ENCODE measurements around the gene SLC6A5.

The SLC6A5 gene

GRCh38 chr11:20627026-20627425, 27.6 kb downstream of the SLC6A5 start:
- DNase-seq = no peak

- no peak for DNase-seq
These were observed 28.3 kb downstream of the SLC6A5 start for GRCh38 chr11:20627701-20628100.

DNA sequence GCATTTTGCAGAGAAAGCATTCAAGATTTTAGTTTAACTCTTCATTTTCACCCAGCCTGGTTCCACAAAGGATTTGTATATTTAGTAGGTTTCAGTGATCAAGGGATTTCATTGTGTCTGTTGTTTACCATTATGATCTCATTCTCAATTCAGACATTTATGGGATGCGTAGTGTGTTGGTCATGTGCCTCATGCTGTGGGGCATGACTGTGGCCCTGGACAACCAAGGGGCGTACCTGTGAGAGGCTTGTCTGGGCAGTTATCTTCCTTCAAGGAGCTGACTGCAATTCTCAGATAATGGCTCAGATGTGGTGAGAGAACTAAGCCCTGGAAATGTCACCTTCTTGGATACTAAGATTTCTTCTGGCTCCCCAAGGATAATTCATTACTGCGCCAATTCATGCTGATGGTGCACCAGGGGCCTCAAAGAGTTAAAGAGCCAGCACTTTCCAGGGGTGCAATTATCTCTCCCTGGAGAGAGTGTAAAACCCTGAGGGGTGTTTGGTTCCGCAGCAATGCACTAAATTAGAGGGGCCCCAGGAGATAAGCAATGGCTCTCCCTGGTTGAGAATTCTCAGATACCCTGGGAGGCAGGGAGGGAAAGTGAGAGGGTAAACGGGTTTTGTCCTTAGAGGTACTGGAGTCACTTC, 32.2 kb downstream of the SLC6A5 start:
- DNase-seq = no peak

DNA sequence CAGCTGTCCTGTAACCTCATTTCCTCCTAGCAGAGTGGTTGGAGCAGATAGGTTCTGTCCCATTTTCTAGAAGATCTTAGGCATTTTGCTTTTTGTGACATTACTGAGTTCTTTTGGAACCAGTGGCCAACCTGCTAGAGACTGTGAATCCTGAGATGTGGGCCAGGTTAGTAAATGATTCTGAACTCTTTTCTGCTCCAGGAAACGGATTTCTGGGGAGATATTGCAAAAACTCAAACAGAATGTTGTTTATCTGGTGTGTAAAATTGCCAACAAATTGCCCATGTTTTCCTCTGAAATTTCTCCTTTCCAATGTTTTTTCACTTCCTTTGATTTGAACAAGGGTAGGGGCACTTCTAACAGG, 32.7 kb downstream of the SLC6A5 start:
- DNase-seq = no peak

DNA sequence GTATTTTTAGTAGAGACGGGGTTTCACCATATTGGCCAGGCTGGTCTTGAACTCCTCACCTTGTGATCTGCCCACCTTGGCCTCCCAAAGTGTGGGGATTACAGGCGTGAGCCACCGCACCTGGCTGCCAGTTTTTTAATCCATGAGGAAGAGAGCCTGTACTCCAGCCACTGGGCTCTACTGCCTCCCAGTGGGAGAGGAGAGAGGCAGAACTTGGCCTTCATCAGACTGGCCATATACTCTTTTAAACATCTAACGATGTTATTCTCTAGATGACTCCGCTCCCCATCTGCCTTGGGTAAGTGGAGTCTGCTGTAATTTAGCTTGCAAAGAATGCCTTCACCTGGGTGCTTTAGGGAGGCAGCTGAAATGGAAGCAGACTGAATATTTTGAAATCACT, 34.6 kb downstream of the SLC6A5 start:
- DNase-seq = no peak

DNA sequence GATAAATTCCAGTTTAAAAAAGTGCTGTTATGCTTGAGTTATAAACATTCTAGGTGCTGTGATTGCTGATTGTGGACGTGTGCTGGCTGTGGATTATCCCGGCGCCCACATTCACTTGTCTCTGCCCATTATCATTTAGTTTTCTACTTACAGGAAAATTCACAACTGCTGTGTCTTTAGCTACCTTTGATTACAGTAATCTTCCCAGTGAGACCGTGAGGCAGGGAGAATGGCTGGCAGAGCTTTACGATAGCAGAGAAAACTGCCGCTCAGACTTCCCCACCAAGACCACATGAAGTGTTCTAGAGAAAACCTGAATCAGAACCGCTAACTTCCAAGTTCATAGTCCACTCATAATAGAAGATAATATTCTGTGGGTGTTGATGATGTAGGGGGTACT, 35.4 kb downstream of the SLC6A5 start:
- no peak for DNase-seq

GRCh38 chr11:20638074-20638473, 38.7 kb downstream of the SLC6A5 start:
- no peak for DNase-seq

GRCh38 chr11:20639688-20640087, 40.3 kb downstream of the SLC6A5 start:
- no peak for DNase-seq

DNA sequence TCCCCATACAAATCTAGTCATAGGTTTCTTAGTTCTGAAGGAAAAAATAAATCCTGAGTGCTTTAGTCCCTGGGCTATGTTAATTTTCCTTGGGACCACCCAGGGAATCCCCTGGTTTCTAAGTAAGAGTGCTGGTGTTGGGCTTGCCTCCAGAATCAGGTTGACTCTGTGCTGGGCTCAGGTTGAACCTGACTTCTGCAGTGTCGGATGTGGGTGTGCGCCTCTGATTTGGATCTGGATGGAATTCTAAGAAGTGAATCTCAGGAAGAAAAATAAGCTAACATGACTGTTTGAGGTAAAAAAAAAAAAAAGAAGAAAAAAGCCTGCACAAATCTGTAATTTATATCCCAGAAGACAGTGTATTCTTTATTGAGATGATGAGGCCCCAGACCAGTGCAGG, 41.0 kb downstream of the SLC6A5 start:
- no peak for DNase-seq

- DNase-seq = no peak
These were observed 45.0 kb downstream of the SLC6A5 start for GRCh38 chr11:20644360-20644759.

GRCh38 chr11:20647976-20648565, 48.7 kb downstream of the SLC6A5 start:
- peak; percentile 25 to 36 for DNase-seq

DNA sequence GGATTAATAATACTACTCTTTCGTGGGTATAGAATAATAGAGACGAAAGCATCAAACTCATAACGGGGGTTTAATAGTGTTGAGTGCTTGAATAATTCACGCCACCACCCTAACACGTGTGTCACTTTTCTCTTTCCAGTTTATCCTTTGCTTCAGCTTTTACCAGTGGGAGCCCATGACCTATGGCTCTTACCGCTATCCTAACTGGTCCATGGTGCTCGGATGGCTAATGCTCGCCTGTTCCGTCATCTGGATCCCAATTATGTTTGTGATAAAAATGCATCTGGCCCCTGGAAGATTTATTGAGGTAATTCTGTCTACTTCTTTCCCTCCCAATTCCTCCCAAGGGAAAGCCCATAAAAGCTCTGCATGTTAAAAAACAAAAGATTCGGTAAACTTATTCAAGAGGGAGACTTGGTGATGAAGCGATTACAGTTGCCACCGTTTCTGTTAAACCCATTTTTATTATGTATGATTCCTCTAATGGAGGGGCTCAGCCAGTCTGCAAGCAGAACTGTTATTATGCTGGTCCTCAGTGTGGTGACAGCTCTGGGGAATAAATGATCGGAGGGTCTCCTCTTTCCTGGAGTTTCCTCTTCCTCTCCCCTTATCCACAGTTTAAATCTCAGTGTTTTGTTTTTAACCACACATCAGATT, 52.9 kb downstream of the SLC6A5 start:
- DNase-seq = no peak

DNA sequence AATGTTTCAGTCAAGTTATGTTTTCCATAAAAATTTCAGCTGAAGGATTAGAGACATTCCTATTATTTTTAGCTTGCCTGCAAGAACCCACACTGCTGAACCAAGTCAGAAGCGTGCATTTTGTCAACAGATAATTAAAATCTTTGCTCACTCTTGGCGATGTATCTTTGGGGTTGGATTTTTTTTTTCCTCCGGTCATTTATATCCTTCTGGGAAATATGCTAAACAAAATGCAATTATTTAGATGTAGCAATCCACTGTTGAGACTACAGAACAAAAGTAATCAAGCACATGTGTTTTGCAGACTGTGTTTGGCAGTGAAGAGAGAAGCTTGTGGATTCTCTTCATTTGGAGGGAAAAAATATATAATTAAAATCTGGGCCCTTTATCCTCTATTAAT, 54.6 kb downstream of the SLC6A5 start:
- DNase-seq = no peak

- no peak for DNase-seq
These were observed 57.5 kb downstream of the SLC6A5 start for GRCh38 chr11:20656901-20657300.

DNA sequence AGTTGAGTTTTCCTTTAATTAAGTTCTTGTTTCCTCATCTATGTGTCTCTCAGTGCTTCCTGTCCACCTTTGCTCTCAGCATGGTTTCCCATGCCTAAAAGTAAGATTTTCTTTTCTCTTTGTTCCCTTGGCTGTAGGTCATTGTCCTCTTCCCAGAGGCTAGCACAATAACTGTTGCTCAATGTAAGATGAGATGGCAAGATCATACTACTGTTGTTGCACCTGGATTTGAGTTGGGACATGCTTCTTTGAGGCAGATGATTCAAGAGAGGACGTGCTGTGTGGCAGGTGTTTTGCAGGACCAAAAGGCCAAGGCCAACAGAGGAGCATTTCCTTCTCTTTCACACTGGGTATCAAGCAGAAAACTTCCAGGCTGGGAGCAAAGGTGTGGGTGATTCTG, 58.7 kb downstream of the SLC6A5 start:
- no peak for DNase-seq

DNA sequence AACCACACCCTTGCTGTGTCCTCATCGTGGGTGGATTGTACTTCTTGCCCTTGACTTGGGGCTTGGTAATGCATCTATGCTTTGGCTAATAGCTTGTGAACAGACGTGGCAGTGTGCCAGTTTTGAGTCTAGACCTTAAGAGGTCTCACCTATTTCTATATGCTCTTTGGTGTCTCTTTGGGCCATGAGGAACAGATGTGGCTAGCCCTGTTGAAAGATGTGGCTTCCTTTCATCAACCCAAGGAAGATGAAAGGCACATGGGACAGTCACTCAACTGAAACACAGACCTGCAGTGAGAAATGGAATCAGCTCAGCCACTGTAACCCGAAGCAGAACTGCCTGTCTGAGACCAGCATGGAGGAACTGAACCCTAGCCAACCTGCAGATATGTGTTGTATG, 62.0 kb downstream of the SLC6A5 start:
- no peak for DNase-seq

- no peak for DNase-seq
These were observed 62.4 kb downstream of the SLC6A5 start for GRCh38 chr11:20661850-20662249.

GRCh38 chr11:20668131-20668809, 68.9 kb downstream of the SLC6A5 start:
- no peak for DNase-seq

DNA sequence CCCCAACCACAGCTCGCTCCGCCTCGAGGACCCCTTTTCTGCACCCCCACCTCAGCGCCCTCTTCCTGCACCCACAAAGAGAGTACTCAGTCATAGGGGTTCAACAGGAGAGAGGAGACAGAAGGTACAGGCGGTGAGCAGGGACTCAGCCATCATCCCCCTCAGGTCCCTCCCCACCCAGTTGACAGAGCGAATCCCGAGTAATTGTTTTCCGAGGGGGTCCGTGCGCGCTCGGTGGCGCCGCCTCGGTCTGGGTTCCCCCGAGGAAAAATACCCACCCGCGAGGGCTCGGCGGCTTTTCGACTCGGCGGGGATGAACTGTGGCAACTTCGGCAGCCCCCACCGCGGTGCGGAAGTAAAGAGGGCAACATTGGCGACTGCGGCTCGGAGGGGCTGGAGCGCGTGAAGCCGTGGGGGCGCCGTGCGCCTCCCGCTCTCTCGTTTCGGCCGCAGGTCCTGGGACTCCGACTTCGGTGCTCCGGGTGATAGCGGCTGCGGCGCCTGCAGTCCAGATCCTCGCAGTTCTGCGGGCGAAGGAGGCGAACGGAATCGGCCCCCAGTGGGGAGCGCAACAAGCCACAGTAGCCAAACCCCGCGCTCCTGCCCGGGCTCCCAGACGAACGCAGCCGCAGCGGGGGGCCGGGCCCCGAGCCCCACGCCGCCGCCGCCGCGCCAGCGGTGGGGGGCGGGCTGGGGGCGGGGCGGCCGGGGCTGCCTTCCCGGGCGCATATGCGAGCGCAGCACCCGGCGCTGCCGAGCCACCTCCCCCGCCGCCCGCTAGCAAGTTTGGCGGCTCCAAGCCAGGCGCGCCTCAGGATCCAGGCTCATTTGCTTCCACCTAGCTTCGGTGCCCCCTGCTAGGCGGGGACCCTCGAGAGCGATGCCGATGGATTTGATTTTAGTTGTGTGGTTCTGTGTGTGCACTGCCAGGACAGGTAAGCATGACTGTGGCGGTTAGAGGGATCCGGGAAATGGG, 69.7 kb downstream of the SLC6A5 start, which contains the start of gene NELL1:
Gene NELL1, plus strand, starts transcription at position 743 of the 976 bp plus-strand sequence.
- no peak for DNase-seq

- no peak for DNase-seq
These were observed 70.6 kb downstream of the SLC6A5 start for GRCh38 chr11:20669820-20670684.

DNA sequence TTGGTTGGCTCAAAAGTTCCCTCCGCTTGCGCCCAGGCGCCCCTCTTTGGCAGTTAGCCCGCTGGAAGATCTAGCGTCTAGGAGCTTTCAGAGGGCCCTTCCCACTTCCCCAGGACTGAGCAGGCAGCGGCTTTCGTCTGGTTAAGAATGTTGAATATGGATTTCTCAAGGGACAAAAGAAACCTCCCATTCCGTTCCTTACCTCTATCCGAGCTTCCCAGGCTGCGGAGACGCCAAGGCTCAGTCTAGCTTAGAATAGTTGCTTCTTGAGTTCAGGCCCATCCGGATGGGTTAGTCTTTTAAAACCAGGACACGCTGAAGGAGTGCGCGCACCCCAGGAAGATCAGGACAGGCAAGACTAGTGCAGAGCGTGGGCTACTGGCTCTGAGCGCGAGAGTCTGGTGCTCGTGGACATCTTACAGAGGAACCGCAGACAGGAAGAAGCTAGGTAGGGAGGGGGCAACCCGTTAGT, 71.6 kb downstream of the SLC6A5 start:
- no peak for DNase-seq
